IPS-15b (cell line): ENCODE results near the gene CASS4.
A peak's percentile ranks its signal among the peaks of the same experiment; 100 is the strongest.
"Not testable (repeated sequence)": the region's sequence is repeated elsewhere in the genome, so short reads cannot be mapped to it uniquely, and the experiment has no call there.

ENCODE experiments used
- H3K27me3 ChIP-seq: one replicate; pipeline ENCODE4 v1.6.1; 2013; ENCODE audit warnings: low read length; ENCODE audit not compliant: control insufficient read depth, insufficient read depth
- H3K36me3 ChIP-seq: one replicate; pipeline ENCODE4 v1.6.1; 2013; ENCODE audit warnings: low read length; ENCODE audit not compliant: control insufficient read depth, insufficient read depth
- H3K4me1 ChIP-seq: one replicate; pipeline ENCODE4 v1.6.1; 2013; ENCODE audit warnings: mild to moderate bottlenecking, low read length; ENCODE audit not compliant: control insufficient read depth, insufficient read depth
- H3K4me3 ChIP-seq: one replicate; pipeline ENCODE4 v1.5.1; 2013; ENCODE audit warnings: low read depth, low read length
- H3K9ac ChIP-seq: one replicate; pipeline ENCODE4 v1.6.1; 2013; ENCODE audit warnings: low read depth, mild to moderate bottlenecking, low read length
- H3K9me3 ChIP-seq: one replicate; pipeline ENCODE4 v1.6.1; 2013; ENCODE audit warnings: mild to moderate bottlenecking, low read length; ENCODE audit not compliant: control insufficient read depth, insufficient read depth

CASS4 gene

DNA sequence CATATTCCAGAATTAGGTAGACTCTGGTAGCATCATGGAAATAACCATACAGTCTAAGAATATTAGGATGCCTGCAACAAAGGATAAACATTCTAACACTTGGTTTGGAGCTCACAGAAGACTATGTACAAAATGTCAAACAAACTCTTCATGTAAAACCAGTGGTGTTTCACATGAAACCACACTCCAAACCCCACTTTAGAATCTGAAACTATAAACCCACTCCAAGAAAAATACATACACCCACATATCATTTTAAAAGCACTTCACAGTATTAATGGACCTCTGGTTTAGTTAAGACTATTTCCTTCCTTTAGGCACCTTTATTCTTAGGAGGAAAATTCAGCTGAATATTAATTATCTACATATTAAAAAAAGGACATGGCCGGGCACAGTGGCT is 30.6 kb upstream of the CASS4 start:
- H3K36me3 ChIP-seq: peaks cover 14% of the 10 kb centered on the region
- H3K9ac ChIP-seq: no peak overlapping the region
- no peak overlapping the region for H3K4me3 ChIP-seq
- H3K27me3 ChIP-seq: no peaks in the 10 kb centered on the region
- H3K4me1 ChIP-seq: no peaks in the 10 kb centered on the region
- H3K9me3 ChIP-seq: no peaks in the 10 kb centered on the region

DNA sequence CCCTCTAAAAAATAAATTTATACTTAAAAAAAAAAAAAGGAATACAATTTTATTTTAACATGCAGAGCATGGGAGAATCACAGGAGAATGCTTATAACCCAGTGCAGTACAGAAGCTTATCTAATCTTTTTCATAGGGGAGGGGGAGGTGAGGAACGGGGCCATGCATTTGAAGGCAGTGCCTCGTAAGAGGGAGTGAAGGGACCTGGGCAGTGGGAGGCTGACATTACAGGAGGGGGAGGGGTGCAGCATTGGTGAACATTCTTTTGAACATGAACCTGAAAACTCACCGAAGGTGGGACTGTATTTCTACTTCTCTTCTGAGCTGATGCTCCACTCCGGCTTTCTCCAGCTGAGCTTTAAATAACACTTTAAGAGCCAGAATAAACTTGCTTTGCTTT is 29.4 kb upstream of the CASS4 start:
- Histone ChIP-seq H3K27me3 (no peaks in the 10 kb centered on the region), H3K9me3 (no peaks in the 10 kb centered on the region), H3K36me3 (peaks cover 14% of the 10 kb centered on the region), H3K4me1 (no peaks in the 10 kb centered on the region), H3K4me3 (no peak overlapping the region), H3K9ac (no peak overlapping the region)

DNA sequence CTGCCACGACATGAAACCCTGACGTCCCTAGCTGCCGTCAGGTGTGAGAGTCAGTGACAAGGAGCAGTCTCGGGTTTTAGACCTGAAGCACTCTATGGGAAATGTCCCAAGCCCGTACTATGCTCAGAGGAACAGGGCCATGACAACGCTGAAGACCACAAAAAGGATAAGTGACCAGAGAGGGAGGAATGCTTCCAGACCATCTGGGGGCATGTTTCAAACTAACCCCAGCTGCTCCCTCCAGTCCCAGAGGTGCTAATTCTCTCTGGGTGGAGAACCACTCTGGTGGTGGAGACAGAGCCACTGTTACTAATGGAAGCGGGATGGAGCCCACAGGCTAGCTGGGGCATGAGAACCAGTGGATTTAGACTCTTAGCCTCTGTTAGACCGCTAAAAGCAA is 28.7 kb upstream of the CASS4 start:
- Histone ChIP-seq H3K4me1 (no peaks in the 10 kb centered on the region), H3K4me3 (no peak overlapping the region), H3K9ac (no peak overlapping the region), H3K27me3 (no peaks in the 10 kb centered on the region), H3K36me3 (peaks cover 14% of the 10 kb centered on the region), H3K9me3 (no peaks in the 10 kb centered on the region)

DNA sequence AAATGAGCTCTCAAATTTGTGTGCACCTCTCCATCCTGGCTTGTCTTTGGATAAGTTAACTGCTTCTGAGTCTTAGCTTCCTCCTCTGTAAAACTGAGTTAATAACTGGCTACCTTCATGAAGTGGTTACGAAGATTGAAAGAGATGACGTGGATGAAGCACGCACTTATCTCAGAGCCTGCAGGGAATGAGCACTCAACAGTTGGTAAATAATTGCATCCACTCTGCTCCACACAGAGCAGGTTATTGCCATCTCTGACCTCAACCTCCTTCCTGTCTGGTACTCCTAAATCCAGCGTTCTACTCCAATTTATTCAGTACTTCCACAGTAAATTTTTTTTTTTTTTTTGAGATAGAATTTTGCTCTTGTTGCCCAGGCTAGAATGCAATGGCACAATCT is 26.9 kb upstream of the CASS4 start:
- H3K4me1 ChIP-seq: no peaks in the 10 kb centered on the region

DNA sequence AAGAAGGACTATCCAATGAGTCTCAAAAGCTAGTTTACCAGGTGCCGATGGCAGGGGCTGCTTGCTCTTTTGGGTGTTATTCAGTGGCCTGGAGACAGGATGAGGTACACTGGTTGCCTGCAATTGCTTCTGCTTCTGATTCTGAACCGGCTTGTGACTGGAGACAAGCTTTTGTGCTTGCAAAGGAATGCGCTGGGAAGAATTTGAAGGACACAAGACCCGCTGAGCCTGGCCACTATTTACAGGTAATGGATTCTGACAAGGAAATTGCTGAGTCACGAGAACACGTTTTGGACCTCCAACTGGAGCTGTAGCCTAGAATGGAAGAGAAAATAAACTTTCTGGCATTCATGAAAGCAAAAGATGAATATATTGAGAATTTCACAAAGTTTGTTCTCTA is 25.8 kb upstream of the CASS4 start:
- Histone ChIP-seq H3K36me3 (peaks cover 20% of the 10 kb centered on the region), H3K4me3 (no peak overlapping the region), H3K4me1 (no peaks in the 10 kb centered on the region), H3K9me3 (no peaks in the 10 kb centered on the region), H3K27me3 (no peaks in the 10 kb centered on the region), H3K9ac (no peak overlapping the region)

More for the DNA sequence above, 26.9 kb upstream of the CASS4 start:
- Histone ChIP-seq H3K27me3 (no peaks in the 10 kb centered on the region), H3K9ac (no peak overlapping the region), H3K4me3 (no peak overlapping the region), H3K36me3 (peaks cover 20% of the 10 kb centered on the region), H3K9me3 (no peaks in the 10 kb centered on the region)

DNA sequence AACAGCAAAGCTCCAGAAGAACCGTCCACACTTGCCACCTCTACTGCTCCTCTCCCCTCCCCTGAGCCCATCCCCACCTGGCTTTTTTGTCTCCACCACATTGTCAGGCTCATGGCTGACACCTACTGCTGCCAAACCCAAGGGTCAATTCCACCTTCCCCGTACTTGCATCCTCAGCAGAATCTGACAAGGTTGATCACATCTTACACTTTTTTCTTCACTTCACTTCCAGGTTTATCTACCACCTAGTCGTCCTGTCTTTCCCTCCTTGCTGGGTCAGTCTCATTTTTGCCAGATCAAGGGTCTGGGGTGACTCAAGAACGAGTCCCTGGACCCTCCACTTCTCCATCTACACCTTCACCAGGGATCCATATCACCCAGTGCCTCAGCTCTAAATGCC is 23.2 kb upstream of the CASS4 start:
- Histone ChIP-seq H3K36me3 (peaks cover 20% of the 10 kb centered on the region), H3K27me3 (no peaks in the 10 kb centered on the region), H3K4me1 (no peaks in the 10 kb centered on the region), H3K4me3 (no peak overlapping the region), H3K9ac (no peak overlapping the region), H3K9me3 (no peaks in the 10 kb centered on the region)

DNA sequence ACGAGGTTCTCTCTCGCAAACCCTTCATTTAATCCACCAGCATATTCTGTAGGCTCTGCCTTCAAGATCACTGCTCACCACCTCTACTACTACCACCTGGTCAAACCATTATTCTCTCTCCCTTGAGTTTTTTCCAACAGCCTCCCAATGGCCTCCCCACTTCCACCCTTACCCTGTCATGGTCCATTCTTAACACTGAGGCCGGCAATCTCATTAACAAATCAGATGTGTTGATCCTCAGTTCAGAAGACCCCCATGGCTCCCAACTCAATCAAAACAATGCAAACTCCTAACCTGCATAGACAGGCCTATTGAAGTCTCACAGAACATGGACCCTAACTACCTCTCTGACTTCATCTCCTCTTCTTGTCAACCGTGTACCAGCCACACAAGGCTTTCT is 22.3 kb upstream of the CASS4 start:
- Histone ChIP-seq H3K27me3 (no peaks in the 10 kb centered on the region), H3K9ac (peak overlapping the region; percentile 14), H3K36me3 (peaks cover 17% of the 10 kb centered on the region), H3K4me3 (no peak overlapping the region), H3K4me1 (no peaks in the 10 kb centered on the region), H3K9me3 (no peaks in the 10 kb centered on the region)

DNA sequence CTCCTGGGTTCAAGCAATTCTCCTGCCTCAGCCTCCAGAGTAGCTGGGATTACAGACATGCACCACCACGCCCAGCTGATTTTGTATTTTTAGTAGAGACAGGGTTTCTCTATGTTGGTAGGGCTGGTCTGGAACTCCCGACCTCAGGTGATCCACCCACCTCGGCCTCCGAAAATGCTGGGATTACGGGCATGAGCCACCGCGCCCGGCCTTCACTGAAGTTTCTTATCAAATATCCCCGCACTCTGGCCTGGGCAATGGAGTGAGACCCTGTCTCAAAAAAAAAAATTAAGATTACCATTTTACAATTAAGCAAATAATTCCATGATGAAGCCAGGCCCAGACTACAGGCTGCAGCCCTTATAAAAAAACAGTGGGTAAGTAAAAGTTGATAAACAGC is 21.7 kb upstream of the CASS4 start:
- not testable (repeated sequence) for H3K4me1 ChIP-seq, H3K9ac ChIP-seq, H3K9me3 ChIP-seq, H3K27me3 ChIP-seq
- peaks cover 14% of the 10 kb centered on the region for H3K36me3 ChIP-seq
- peak overlapping the region; percentile 96 for H3K4me3 ChIP-seq

DNA sequence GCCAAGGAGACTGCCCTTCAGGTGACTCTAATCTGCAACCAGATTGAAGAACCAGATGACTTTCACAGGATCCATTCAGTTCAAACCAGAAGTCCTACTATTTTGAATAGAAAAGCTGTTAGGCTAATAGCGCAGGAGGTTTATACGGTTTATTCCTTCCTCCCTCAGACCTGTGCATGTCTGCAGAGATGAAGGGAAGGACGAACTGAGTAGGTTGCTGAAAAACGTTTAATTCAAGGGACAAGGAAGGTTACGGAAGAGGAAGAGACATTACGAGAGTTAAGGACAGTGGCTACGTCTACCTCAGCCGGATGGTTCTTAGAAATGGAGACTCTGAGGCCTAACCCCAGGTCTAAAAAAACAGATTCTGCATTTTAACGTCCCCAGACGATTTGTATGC is 21.0 kb upstream of the CASS4 start:
- no peaks in the 10 kb centered on the region for H3K9me3 ChIP-seq
- H3K4me3 ChIP-seq: peak overlapping the region; percentile 96
- peak overlapping the region; percentile 84 for H3K9ac ChIP-seq
- H3K36me3 ChIP-seq: peaks cover 16% of the 10 kb centered on the region
- no peaks in the 10 kb centered on the region for H3K27me3 ChIP-seq
- no peaks in the 10 kb centered on the region for H3K4me1 ChIP-seq

DNA sequence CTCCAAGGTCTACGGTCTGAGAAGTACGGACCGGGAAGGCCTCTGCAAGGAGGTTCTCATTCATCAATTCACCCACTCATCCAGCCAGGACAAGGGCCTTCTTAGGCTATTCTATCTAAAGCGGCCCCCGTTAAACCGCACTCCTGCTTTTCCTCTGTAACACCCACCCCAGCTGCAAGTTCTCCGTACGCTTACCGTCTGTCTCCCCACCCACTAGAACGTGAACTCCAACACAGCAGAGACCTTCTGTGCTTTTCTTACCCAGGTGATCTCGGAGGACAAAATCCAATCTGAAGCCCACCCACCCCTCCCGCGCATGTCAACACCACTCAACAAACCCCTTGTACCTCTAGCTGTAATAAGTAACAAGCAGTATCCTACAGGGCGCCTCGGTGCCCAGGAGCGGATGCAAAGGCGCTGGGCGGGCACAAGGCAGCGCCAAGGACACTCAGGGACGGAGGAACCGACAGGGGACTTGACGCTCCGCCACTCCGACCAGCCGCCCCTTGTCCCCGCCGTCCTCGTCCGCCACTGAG is 20.4 kb upstream of the CASS4 start:
- no peaks in the 10 kb centered on the region for H3K4me1 ChIP-seq
- H3K4me3 ChIP-seq: peak overlapping the region; percentile 96
- no peaks in the 10 kb centered on the region for H3K9me3 ChIP-seq
- peak overlapping the region; percentile 84 for H3K9ac ChIP-seq
- H3K36me3 ChIP-seq: peaks cover 16% of the 10 kb centered on the region
- no peaks in the 10 kb centered on the region for H3K27me3 ChIP-seq

DNA sequence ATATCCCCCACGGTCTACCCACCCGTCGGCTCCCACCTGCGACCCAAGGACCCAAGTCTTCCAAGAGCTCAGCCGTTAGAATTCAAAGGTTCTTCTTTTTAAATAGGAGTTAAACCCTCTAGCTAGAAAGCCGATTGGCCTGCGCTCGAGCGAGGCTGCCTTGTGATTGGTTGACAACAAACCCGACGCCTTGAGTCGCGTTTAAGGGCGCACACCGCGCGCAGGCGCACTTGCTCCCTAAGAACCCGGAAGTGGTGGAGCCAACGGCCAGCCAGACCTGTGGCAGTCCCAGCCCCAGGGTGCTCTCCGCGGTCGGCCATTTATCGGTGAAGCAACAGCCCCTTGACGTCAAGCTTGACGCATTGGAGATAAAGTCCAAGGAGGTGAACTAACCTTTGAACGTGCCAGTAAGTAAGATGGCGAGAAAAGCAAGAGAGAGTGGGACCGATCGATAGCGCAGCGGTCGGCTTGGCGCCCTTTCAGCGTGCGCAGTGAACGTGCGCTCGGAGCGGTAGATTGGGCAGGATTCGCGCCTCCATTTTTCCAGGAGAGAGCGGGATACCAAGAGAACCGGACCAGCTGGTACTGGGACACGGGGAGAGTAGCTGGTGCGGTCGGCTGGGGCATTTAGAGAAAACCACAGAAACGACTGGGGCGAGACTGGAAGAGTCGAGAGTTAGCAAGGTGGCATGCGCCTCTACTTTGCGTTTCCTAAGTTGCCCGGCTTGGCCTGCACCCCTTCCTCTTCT is 19.8 kb upstream of the CASS4 start, which contains the start of the genes AURKA and CSTF1:
TSS of gene AURKA (minus strand) at position 84 of the 749 bp plus-strand sequence. CDS start 4,018 bp downstream, outside the sequence.
TSS of gene CSTF1 (plus strand) at position 514 of the 749 bp plus-strand sequence. CDS start 2,908 bp downstream, outside the sequence.
- H3K4me1 ChIP-seq: no peaks in the 10 kb centered on the region
- H3K9ac ChIP-seq: peak within 1 kb of the TSS; percentile 84
- peak within 1 kb of the TSS; percentile 96 for H3K4me3 ChIP-seq
- no peaks in the 10 kb centered on the region for H3K9me3 ChIP-seq
- H3K27me3 ChIP-seq: no peaks in the 10 kb centered on the region
- H3K36me3 ChIP-seq: peaks cover 22% of the 10 kb centered on the region

DNA sequence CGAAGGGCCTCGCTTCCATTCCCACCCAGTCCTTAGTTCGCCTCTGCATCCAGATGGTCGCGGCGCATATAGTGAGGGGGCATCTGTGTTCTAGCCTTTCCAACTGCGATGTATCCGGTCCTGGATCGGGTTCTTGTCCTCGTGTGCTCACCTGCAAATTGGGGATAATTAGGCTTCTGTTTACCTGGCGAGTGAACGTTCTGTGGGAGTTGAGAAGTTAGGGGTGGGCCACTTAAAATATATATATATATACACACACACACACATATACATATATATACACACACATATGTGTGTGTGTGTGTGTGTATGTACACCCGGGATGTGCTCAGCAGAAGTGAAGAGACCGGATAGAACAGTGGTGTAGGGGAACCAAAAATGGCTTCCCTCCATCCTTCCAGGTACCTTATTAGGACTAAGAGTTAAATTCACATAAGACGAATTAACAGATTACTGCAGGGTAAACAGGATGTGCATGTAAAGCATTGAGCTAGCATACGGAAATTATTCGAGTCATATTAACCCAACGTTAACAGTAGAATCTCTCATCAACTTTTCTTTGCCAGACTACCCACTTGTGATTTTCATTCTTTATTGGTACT is 19.1 kb upstream of the CASS4 start:
- peaks cover 26% of the 10 kb centered on the region for H3K36me3 ChIP-seq

More for the DNA sequence above, 19.1 kb upstream of the CASS4 start:
- no peaks in the 10 kb centered on the region for H3K9me3 ChIP-seq
- H3K4me3 ChIP-seq: peak overlapping the region; percentile 96
- no peaks in the 10 kb centered on the region for H3K4me1 ChIP-seq
- H3K27me3 ChIP-seq: no peaks in the 10 kb centered on the region
- peak overlapping the region; percentile 80 for H3K9ac ChIP-seq
